GM21381 (cell line): ENCODE data around the gene HAS3.
"Not testable (repeated sequence)": the region's sequence is repeated elsewhere in the genome, so short reads cannot be mapped to it uniquely, and the experiment has no call there.

Experiments used
- ATAC-seq: cut with Tn5 transposase; IDR thresholded peaks from one replicate; pipeline ENCODE4 v1.9.1; 2021; ENCODE audit warnings: mild to moderate bottlenecking, moderate library complexity; ENCODE audit not compliant: unreplicated experiment

HAS3 gene, protein sequence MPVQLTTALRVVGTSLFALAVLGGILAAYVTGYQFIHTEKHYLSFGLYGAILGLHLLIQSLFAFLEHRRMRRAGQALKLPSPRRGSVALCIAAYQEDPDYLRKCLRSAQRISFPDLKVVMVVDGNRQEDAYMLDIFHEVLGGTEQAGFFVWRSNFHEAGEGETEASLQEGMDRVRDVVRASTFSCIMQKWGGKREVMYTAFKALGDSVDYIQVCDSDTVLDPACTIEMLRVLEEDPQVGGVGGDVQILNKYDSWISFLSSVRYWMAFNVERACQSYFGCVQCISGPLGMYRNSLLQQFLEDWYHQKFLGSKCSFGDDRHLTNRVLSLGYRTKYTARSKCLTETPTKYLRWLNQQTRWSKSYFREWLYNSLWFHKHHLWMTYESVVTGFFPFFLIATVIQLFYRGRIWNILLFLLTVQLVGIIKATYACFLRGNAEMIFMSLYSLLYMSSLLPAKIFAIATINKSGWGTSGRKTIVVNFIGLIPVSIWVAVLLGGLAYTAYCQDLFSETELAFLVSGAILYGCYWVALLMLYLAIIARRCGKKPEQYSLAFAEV

GRCh38 chr16:69105501-69106361 is at the start of gene HAS3:
Gene HAS3, plus strand, starts transcription at chr16:69105653. Its CDS starts 3,743 bp downstream, at chr16:69109396.
- no peak for ATAC-seq

DNA sequence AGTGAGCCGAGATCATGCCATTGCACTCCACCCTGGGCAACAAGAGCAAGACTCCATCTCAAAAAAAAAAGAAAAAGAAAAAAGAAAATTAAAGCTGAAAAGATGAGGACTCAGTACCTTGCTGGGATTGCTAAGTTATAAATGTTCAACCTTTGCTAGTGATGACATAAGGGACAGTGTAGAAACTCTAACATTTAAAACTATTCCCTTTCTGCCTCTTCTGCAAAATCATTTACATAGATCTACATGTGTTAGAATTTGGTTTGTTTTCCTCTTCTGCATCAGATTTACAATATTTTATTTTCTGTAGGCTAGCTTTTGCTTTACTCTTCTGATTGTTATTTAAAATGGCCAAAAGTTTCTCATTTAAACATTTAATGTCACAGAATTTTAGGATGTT is 49.5 kb upstream of the HAS3 start:
- no peak for ATAC-seq

DNA sequence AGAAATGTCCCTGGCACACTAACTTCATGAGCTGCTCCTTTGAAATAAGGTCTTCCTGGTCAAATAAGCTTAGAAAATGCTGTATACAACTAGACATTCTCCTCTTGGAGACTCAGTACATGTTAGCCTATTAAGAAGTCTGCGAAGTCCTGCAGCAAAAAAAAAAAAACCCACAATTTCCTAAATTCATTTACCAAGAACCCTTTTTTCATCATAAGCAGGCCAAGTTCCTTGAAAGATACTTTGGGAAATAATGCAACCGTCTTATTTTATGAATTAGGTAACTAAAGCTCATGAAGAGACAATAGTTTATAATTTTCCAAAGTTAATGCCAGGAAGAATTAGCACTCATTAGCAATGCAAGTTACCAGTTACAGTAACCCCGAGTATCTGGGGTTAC is 49.0 kb upstream of the HAS3 start:
- no peak for ATAC-seq

DNA sequence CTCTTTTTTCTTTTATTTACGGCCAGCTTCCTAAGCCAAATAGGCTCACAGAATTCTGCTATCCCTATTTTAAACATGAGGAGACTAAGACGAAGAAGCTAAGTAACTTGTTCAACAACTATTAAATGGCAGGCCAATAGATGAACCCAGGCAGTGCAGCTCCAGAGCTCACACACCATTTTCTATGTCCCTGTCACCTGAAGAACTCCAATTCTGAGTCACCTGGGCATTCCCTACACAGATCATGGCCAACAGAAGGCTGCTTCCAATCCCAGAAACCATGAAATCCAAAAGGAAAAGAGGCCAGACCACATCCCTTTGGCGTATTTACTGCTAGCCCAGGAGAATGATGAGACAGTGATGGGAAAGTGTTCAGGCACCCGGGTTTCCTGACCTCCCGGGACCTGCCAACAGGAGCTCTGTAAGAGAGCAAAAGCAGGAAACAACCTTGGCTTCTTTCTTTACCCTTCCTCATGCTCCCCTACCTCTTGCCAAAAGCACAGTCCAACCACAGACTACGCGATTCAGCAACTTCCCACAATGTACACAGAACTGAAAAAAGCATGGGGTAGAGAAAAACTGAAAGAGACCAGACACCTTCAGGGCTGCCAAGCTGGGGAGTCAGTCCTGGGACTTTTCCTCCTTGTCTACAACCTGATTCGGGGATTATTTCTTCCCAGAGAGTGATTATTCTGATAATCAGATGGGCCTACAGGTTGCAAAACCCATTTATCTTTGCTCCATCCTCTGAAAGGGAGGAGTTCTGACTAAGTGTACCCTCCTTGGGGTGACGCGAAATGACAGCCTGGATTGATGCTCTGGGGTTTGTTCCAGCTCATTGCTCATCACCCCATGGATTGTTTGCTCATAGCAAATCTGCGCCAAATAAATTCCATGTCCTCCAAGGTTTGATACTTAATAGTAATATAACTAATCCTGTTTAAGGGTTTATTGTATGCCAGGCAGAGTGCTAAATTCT is 47.8 kb upstream of the HAS3 start:
- no peak for ATAC-seq

DNA sequence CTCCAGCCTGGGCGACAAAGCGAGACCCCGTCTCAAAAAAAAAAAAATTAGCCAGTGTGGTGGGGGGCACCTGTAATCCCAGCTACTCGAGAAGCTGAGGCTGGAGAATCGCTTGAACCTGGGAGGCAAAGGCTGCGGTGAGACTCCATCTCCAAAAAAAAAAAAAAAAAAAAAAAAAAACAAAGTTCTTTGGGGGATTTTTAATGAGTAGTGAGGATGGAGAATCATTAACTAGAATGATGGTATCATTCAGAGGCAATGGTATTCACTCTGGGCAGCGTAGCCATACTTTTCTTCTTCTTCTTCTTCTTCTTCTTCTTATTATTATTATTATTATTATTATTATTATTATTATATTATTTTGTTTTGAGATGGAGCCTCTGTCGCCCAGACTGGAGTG is 42.0 kb upstream of the HAS3 start:
- ATAC-seq, result not testable (repeated sequence)

GRCh38 chr16:69064124-69064763 is 41.2 kb upstream of the HAS3 start:
- ATAC-seq, result no peak

DNA sequence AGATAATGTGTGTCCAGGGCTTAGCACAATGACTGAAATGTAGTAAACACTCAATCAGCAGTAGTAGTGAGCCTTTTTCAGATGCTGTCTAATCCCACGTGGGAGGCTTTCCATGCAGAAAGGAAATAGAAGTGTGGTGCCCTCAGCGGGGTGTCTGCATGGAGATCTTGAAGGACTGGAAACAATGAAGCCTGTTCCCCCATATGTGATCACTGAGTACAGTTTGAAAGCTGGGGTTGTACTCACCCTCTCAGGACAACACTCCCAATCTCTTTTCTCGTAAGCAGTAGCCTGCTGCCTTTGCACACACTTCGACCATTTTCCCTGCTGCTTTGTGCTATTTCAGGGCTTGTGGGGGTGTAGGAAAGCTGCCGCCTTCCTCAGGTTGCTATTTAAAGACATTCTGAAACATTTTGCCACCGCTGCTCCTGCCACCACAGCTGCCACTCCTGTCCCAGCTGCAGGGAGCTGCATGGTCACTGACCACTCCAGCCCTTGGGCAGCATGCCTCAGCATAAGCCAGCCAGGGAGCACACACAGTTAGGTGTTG is 40.6 kb upstream of the HAS3 start:
- no peak for ATAC-seq

DNA sequence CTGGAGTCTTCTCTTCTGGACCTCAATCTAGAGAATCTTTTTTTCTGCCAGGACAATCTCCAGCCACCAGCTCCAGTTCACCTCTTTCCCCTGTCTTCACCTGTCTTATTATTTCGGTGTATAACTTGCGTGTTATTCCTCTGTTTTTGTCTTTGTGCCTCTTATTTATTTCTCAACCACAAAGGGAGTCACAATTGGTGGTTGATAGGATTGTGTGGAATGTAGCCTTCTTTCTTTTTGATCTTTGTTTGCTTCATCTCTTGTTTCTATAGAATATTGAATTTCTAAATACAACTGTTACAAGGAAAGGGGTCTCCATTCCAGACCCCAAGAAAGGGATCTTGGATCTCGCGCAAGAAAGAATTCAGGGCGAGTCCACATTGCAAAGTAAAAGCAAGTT is 35.9 kb upstream of the HAS3 start:
- no peak for ATAC-seq

- no peak for ATAC-seq
Observed at GRCh38 chr16:69071036-69071435, 34.4 kb upstream of the HAS3 start.

DNA sequence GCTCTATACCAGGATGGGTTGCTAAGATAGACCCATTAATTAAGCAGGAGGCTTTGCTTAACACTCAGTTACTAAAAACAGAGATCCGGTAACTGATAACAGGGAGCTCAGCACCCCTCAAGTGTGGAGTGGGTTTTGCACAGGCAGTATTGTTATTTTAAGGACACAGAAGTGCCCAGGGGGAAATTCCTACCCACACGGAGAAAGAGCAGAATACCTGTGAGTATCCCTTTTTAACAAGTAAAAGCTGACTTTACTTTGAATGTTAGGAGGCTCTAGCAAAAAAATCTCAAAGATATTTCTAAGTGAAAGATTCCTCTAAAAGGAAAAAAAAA is 32.8 kb upstream of the HAS3 start:
- no peak for ATAC-seq

GRCh38 chr16:69073181-69073702 is 32.2 kb upstream of the HAS3 start:
- no peak for ATAC-seq

- ATAC-seq, result no peak
Observed at GRCh38 chr16:69077251-69077650, 28.2 kb upstream of the HAS3 start.

DNA sequence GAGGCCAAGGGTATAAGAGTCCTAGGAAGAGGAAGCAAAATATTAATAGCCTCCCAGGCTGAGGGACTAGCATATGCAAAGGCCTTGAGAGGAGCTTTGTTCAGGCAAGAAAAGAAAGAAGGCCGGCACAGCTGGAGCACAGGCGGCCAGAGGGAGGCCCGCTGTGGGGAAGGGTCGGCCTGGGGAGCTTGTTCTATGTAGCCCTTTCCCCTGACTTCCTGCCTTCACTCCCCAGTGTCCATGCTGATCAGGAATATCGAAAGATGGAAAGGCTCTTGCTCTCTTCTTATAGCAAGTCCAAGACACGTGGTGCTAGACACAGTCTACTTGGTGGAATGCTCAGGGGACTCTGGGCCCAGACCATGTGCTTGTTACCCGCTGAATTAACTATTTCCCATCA is 27.4 kb upstream of the HAS3 start:
- no peak for ATAC-seq

DNA sequence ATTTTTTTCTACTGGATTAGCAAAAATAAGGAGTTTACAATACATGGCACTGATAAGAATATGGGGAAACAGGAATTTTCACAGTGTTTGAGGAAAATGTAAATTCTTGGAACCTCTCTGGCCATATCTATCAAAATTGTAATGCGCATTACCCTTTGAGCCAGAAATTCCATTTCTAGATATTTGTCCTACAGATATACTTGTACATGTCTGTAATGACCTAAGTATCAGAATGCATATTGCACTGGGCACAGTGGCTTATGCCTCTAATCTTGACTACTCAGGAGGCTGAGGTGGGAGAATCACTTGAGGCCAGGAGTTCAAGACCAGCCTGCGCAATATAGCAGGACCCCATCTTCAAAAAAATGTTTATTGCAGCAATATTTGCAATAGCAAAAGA is 25.8 kb upstream of the HAS3 start:
- ATAC-seq, result no peak

DNA sequence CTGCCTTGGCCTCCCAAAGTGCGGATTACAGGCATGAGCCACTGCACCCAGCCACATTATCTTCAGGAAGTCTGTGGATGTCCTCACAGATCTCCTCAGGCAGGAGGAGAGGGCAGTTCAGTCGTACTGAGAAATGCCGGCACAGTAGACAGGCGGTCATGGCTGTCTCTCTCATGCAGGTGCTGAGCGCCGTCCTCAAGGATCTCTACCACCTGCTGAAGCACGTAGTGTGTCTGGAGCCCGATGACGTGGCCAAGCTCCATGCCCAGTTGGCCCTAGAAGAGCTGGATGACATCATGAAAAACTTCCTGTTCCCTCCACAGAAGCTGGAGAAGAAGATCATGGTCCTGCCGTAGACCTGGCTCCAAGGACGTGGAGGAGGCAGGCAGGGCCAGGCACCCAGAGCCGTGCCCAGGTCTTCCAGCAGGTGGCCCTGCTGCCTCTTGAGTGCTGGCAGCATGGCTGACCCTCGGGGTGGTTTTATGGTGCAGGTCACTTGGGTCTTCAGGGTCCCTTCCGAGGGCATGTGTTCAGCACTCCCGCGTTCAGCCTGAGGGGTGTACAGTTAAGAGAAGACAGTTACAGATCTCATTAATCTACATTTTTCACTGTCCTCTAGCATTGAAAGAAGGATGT is 22.0 kb upstream of the HAS3 start:
- ATAC-seq, result no peak

DNA sequence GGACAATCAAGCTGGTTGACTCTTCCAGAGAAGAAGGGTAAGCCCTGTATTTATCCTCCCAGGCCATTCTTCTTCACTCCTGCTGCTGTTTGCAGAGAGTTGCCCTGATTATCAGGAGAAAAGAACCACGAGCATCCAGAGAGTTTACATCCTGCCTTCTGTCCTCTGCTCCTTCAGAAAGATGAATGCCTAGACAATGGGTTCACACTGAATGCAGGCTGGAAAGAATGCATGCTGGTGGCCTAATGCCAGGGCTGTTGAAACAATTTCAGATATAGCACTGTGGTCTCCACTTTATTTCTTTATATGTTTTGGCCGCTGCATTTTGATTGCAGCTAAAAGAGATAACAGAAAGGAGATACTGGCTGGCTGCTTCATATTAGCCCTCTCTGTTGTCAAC is 21.2 kb upstream of the HAS3 start:
- ATAC-seq, result no peak

DNA sequence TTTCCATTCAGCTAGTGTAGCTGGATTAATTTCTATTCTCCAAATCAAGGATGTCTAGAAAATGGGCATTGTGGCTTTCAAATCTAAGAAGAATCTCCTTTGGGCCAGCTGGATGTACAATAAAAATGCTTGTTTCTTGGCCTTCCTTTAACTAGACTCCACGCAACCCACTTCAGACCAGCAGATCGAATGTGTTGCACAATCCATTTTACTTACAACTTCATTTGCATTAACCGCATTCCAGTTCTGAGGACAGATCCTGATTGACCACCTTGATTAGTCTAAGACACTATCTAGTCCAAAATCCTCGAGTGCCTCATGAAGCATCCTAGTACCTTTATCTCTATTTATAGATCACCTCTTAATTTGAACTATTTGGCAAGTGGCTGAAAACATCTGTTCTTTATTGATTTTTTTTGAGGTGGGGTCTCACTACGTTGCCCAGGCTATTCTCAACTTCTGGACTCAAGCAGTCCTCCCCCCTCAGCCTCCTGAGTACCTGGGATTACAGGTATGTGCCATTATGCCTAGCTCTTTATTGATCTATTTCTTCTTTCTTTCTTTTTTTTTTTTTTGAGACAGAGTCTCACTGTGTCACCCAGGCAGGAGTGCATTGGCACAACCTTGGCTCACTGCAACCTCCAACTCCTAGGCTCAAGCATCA is 20.3 kb upstream of the HAS3 start:
- ATAC-seq, result no peak

- no peak for ATAC-seq
Observed at GRCh38 chr16:69087161-69087581, 18.3 kb upstream of the HAS3 start.

DNA sequence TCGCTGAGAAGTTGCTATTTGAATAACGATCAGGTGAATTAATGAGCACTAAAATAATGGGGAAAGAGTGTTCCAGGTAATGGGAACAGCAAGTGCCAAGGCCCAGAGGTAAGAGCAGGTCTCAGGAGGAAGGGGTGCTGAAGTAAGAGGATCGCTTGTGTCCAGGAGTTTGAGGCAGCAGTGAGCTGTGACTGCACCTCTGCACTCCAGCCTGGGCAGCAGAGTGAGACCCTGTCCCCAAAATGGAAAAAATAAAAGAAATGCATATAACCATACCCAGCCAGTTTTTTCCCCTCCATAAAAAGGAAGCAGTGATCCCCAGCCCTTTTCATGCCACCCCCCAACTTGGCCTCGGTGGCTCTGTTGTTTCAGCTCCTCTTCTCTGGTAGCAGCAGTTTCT is 16.8 kb upstream of the HAS3 start:
- ATAC-seq, result no peak
